ENCODE data around the gene FHIP1B.

DNA sequence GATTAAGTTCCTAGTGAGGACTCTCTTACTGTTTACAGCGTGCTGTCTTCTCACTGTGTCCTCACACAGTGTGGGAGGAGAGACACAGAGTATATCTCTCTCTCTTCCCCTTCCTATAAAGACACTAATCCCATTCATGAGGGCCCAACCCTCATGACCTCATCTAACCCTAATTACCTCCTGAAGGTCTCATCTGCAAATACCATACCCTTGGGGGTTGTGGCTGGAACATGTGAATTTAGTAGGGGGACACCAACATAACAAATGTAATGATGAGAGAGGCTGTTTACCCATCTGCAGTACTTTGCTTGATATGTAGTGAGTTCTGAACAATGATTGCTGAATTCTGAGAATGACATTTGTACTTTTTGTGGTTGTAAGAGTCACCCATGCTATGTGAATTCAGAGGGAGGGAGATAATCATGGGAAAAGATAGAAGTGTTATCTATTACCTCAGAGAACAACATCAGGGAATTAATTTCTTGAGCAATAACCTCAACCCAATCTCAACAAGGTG is 40.3 kb downstream of the FHIP1B start:
- no peak for TF ChIP-seq YY1 (IDR thresholded peaks at IDR 0.05; ENCODE audit: low read depth)
- no peak for TF ChIP-seq CEBPB (IDR thresholded peaks at IDR 0.05)
- TF ChIP-seq, protein P1, sequence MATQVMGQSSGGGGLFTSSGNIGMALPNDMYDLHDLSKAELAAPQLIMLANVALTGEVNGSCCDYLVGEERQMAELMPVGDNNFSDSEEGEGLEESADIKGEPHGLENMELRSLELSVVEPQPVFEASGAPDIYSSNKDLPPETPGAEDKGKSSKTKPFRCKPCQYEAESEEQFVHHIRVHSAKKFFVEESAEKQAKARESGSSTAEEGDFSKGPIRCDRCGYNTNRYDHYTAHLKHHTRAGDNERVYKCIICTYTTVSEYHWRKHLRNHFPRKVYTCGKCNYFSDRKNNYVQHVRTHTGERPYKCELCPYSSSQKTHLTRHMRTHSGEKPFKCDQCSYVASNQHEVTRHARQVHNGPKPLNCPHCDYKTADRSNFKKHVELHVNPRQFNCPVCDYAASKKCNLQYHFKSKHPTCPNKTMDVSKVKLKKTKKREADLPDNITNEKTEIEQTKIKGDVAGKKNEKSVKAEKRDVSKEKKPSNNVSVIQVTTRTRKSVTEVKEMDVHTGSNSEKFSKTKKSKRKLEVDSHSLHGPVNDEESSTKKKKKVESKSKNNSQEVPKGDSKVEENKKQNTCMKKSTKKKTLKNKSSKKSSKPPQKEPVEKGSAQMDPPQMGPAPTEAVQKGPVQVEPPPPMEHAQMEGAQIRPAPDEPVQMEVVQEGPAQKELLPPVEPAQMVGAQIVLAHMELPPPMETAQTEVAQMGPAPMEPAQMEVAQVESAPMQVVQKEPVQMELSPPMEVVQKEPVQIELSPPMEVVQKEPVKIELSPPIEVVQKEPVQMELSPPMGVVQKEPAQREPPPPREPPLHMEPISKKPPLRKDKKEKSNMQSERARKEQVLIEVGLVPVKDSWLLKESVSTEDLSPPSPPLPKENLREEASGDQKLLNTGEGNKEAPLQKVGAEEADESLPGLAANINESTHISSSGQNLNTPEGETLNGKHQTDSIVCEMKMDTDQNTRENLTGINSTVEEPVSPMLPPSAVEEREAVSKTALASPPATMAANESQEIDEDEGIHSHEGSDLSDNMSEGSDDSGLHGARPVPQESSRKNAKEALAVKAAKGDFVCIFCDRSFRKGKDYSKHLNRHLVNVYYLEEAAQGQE (IDR thresholded peaks at IDR 0.05; ENCODE audit: low read depth), result no peak
- no peak for TF ChIP-seq EP300 (IDR thresholded peaks at IDR 0.05; ENCODE audit: borderline replicate concordance)
- TF ChIP-seq, protein P2, sequence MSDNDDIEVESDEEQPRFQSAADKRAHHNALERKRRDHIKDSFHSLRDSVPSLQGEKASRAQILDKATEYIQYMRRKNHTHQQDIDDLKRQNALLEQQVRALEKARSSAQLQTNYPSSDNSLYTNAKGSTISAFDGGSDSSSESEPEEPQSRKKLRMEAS (IDR thresholded peaks at IDR 0.05), result no peak
- TF ChIP-seq TAF1 (IDR thresholded peaks at IDR 0.05; ENCODE audit: low read depth), result no peak
- TF ChIP-seq EGR1 (IDR thresholded peaks at IDR 0.05), result no peak

Measured in Ishikawa (cell line).